NCI-H2107 treated with DMSO at 0.1 percent for 48 hours (cell line): Measurements from ENCODE around the gene NUAK2.

Experiments
- DNase-seq: peaks from one replicate; lab custom pipeline; 2025; ENCODE audit not compliant: unreplicated experiment; lab: John Stamatoyannopoulos, UW

Gene NUAK2

DNA sequence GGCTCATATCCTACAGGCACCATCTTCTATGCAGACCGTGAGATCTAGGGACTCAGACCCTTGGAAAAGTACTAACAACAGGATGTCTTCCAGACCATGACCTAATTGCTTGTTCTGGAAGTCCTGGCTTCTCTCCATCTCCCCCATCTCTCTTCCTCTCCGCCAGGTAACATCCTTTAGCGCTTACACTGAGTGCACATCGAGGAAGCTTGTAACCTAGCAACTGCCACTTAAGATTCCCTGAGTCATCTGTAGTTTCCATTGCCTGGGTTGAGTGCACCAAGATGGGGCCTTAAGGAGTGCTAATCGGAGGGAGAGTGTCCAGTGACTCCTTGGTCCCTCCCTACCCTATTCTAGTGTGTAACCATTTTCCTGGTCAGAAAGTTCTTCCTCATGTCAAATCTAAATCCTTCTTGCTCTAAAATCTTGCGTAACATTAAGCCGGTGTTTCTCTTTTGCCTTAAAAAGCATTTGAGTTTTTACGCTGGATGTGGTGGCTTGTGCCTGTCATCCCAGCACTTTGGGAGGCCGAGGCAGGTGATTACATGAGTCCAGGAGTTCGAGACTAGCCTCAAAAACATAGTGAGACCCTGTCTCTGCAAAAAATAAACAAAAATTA is 25.5 kb upstream of the NUAK2 start:
- DNase-seq, result no peak

GRCh38 chr1:205345761-205346160 is 24.2 kb upstream of the NUAK2 start:
- DNase-seq, result no peak

GRCh38 chr1:205344066-205344928 is 22.8 kb upstream of the NUAK2 start:
- DNase-seq, result peak; percentile 54

DNA sequence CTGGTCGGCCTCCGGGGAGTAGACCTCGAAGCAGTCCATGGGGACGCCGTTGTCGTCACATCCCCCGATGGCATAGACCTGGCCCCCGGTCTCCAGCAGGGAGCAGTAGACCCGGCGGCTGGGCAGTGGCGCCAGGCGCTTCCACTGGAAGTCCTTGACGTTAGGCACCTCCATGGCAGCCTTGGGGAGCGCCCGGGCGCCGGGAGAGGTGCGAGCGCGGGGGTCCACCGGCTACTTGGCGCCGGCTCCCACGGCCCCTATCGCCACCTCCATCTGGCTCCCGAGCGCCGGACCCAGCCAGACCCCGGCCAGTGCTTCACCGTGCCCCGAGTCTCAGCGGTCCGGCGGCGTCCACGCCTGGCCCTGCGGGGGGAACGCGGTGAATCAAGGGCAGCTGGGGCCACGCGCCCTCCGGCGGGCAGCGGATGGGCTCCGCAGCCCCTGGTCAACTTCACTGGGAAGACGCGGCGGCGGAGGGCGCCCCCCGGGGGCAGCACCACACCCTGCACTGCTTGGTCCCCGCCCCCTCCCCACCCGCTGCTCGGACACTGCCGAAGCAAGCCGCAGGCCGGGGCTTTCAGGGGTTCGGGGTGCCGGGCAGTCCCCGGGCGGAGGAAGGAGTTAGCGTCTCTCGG is 22.0 kb upstream of the NUAK2 start:
- DNase-seq, result no peak

GRCh38 chr1:205342986-205343385 is 21.4 kb upstream of the NUAK2 start:
- no peak for DNase-seq

DNA sequence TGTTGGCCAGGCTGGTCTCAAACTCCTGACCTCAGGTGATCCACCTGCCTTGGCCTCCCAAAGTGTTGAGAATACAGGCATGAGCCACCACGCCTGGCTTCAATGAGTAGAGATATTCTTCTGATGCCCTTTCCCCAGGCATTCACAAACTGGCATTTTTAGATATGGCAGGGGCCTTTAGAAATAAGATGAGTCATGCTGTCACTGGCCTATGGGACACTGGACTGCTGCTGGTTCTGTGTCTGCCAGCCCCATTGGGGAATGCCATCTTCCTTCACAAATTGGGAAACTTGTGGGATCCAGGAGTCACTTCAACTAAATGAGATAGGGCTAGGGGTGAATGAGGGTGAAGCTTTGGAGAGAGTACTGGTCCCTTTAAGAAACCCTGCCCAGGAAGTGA is 19.1 kb upstream of the NUAK2 start:
- DNase-seq, result no peak

GRCh38 chr1:205339717-205340116 is 18.2 kb upstream of the NUAK2 start:
- no peak for DNase-seq

DNA sequence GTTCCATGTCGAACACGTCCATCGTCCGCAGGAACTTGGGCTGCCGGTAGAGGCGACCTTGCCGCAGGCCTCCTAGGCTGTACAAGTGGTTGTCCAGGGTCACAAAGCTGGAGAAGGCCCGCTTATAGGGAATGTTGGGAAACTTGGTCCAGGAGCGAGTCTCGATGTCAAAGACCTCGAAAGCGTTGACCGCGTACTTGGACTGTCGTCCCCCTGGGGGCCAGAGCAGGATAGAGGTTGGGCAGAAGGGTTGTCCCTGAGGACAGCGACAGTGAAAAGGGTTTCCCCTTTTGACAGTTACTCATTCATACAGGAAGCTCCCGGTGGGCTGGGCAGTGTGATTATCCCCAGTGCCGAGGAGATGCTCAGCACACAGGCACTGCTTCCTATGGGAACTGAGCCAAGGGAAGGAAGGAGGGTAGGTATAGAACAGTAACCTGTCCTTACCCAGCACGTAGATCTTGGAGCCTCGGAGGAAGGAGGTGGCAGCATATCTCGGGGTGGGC is 17.7 kb upstream of the NUAK2 start:
- no peak for DNase-seq

GRCh38 chr1:205338011-205338410 is 16.5 kb upstream of the NUAK2 start:
- no peak for DNase-seq

- no peak for DNase-seq
These were observed 15.9 kb upstream of the NUAK2 start for GRCh38 chr1:205337481-205337880.

- peak; percentile 83 for DNase-seq
These were observed 14.1 kb upstream of the NUAK2 start for GRCh38 chr1:205335692-205336091.

DNA sequence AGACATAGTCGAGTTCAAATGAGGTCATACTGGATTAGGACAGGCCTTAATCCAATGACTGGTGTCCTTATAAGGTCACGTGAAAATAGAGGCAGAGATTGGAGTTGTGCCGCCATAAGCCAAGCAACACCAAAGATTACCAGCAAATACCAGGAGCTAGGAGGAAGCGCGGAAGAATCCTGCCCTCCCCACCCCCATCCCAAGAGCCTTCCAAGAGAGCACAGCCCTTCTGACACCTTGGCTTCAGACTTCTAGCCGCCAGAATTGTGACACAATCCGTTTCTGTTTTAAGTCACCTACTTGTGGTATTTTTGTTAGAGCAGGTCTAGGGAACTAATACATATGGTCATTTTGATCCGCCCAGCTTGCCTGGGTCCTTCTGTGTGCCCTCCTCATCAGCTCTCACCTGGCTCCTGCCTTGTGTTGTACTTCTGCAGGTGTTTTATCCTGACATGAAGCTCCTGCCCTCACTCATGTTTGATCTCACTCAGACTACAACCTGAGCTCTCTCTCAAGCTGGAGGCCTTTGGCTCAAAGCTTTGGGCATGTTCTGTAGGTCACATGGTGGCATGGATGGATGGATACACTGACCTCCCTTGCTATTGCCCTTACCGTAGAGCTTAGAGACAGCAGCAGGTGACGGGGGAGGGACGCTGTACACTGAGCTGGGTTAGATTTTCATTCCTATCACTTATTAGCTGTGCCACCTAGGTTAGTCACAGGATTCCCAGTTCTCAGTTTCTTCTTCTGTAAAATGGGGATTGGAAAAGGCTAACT is 10.7 kb upstream of the NUAK2 start:
- no peak for DNase-seq

DNA sequence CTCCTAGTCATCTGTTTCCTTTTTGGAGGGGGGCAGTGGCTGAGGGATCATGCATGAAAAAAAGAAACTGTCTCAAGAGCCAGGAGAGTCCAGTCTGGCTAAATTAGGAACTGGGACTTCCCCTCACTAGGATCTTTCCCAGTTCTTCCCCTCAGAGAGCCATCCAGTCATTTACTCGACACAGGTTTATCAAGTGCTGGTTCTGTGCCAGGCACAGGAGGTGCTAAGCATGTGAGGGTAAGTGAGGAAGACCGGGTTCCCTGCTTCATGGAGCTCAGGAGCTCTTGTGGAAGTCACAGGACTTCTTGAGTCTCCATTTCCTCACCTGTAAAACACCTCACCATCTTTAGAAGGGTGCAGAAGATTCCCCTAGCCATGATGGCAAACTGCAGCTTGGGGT is 8.6 kb upstream of the NUAK2 start:
- no peak for DNase-seq

DNA sequence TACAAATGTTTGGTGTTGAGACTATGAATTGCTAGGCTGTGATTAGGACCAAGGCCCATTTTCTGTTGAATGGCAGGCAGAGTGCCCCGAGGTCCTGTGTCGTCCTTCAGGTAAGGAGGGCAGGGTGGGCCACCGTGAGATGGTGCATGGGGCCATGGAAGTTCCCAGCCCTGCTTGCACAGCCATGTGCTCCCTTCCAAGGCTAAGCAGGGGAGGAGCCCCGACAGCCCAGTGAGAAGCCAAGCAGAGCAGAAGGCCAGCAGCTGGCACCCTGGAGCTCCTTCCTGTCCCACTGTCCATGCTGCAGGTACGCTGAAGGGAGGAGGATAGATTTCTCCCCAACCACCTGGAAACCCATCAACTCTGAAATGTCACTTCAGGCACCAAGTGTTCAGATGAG is 8.2 kb upstream of the NUAK2 start:
- no peak for DNase-seq

DNA sequence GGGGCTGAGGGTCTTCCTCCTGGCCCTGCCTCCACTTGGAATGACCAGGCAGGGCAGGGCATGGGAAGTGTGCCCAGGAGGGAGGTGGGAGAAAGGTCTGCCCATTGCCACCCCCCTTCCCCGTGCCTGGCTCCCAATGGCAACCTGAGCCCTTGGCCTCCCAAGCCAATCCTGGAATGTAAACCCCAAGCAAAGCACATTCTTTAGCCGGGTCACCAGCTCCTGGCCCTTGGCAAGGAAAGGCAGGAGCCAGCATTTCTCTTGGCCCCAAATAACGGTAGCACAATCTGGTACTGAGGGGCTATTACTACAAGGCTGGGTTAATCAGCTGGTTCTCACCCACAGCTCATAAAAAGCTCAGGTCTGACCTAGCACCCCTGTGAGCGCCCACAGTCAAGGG is 6.9 kb upstream of the NUAK2 start:
- no peak for DNase-seq

- DNase-seq, result no peak
These were observed 5.4 kb upstream of the NUAK2 start for GRCh38 chr1:205326812-205327466.

- DNase-seq, result peak; percentile 91
These were observed 3.9 kb upstream of the NUAK2 start for GRCh38 chr1:205325334-205325884.

- no peak for DNase-seq
These were observed 3.2 kb upstream of the NUAK2 start for GRCh38 chr1:205324781-205325180.

- DNase-seq, result no peak
These were observed 2.2 kb upstream of the NUAK2 start for GRCh38 chr1:205323794-205324193.

DNA sequence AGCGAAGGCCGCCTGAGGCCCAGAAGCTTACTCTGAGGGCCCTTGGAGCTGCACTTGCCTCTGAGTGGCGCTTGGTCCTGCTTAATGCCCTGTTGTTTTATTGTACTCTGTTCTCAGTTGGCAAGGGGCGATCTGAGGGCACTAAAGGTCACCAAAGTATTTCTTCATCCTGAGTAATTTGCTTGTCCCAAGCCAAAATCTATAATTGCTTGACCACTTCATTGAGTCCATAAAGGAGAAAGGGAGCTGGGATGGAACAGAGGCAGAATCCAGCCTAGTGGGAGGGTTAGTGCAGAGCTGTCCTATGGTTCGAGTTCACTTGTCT is 376 bp upstream of the NUAK2 start:
- no peak for DNase-seq
